Gastrocnemius medialis (tissue), 4 donors: ENCODE measurements around the gene KCNK16.

Experiments used
- POLR2A ChIP-seq, 2 donors: fragments of 450-650 bp; IDR thresholded peaks; one replicate each; pipeline ENCODE4 v1.6.1; 2017; ENCODE audit warnings: antibody characterized with exemption in 2 of 2, mild to moderate bottlenecking in 2 of 2, moderate library complexity in 2 of 2
- TF ChIP-seq, protein P1 (sequence below), 5 experiments: fragments of 450-650 bp in 3 of 5; fragments of 200-600 bp in 2 of 5; sonication (generic) in 2 of 5; IDR thresholded peaks in 4 of 5; conservative IDR thresholded peaks in 1 of 5; 1 replicate in 4 of 5; 2 replicates in 1 of 5; pipeline ENCODE4 v1.5.1; 2016 to 2019; ENCODE audit warnings: antibody characterized with exemption in 5 of 5, mild to moderate bottlenecking in 3 of 5, moderate library complexity in 3 of 5

DNA sequence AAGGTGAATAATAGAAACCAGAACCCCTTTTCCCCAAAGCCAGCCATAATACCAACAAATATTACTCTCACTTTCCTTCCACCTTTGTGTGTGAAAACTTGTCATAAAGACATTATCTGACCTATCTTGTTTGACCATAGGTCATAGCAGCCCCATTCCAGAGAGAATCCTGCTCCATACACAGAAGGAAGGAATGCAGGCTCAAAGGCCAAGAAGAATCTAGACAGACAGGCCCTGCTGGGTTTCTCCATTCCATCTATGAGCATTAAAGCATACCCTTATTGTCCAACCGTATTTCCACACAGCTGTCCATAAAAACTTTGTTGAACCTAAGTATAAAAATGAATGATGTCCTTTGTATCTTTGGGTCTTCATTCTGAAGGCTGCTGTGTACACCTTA, 52.5 kb downstream of the KCNK16 start:
- TF ChIP-seq, protein P1, sequence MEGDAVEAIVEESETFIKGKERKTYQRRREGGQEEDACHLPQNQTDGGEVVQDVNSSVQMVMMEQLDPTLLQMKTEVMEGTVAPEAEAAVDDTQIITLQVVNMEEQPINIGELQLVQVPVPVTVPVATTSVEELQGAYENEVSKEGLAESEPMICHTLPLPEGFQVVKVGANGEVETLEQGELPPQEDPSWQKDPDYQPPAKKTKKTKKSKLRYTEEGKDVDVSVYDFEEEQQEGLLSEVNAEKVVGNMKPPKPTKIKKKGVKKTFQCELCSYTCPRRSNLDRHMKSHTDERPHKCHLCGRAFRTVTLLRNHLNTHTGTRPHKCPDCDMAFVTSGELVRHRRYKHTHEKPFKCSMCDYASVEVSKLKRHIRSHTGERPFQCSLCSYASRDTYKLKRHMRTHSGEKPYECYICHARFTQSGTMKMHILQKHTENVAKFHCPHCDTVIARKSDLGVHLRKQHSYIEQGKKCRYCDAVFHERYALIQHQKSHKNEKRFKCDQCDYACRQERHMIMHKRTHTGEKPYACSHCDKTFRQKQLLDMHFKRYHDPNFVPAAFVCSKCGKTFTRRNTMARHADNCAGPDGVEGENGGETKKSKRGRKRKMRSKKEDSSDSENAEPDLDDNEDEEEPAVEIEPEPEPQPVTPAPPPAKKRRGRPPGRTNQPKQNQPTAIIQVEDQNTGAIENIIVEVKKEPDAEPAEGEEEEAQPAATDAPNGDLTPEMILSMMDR (IDR thresholded peaks at IDR 0.05 in 4 of 5, conservative IDR thresholded peaks at IDR 0.05 in 1 of 5), result no peak
- no peak for TF ChIP-seq POLR2A (IDR thresholded peaks at IDR 0.05)
